Stomach smooth muscle (tissue), 2 donors: Measurements from ENCODE around the gene TECR.

ENCODE experiments used
- H3K27ac ChIP-seq: one replicate; pipeline ENCODE4 v1.7.0; 2013; ENCODE audit warnings: mild to moderate bottlenecking, low read length, inconsistent platforms
- H3K27me3 ChIP-seq, 2 donors: one replicate each; pipeline ENCODE4 v1.7.0; 2013; ENCODE audit warnings: low read length in 2 of 2; ENCODE audit not compliant: insufficient read depth in 2 of 2, control insufficient read depth in 1 of 2
- H3K36me3 ChIP-seq, 2 donors: one replicate each; pipeline ENCODE4 v1.7.0; 2013; ENCODE audit warnings: low read length in 2 of 2; ENCODE audit not compliant: control insufficient read depth in 2 of 2, insufficient read depth in 2 of 2
- H3K4me1 ChIP-seq: one replicate; pipeline ENCODE4 v1.7.0; 2013; ENCODE audit warnings: low read length; ENCODE audit not compliant: control insufficient read depth, insufficient read depth
- H3K4me3 ChIP-seq, 2 donors: one replicate each; pipeline ENCODE4 v1.7.0; 2013; ENCODE audit warnings: low read length in 2 of 2
- H3K9ac ChIP-seq, 2 donors: one replicate each; pipeline ENCODE4 v1.7.0; 2013; ENCODE audit warnings: low read length in 2 of 2, mild to moderate bottlenecking in 1 of 2
- H3K9me3 ChIP-seq, 2 donors: one replicate each; pipeline ENCODE4 v1.7.0; 2013; ENCODE audit warnings: low read length in 2 of 2; ENCODE audit not compliant: control insufficient read depth in 2 of 2
- donor health status: healthy.
- donor health status: Pancreatic carcinoma.

Gene TECR

GRCh38 chr19:14529254-14530004, at the start of gene TECR:
Gene TECR, plus strand, starts transcription at chr19:14529594. Its CDS starts 103 bp downstream, at chr19:14529697.
- H3K36me3 ChIP-seq, result no peaks in the 10 kb centered on the region
- H3K9me3 ChIP-seq, result no peaks in the 10 kb centered on the region
- H3K4me3 ChIP-seq, result peak within 1 kb of the TSS; percentile 96 to 97
- H3K27me3 ChIP-seq, result no peaks in the 10 kb centered on the region
- H3K9ac ChIP-seq, result peak within 1 kb of the TSS; percentile 81 to 82
- peak within 1 kb of the TSS; percentile 76 for H3K27ac ChIP-seq
- H3K4me1 ChIP-seq, result peaks cover 3% of the 10 kb centered on the region

- Histone ChIP-seq H3K9ac (no peak overlapping the region), H3K27me3 (peaks cover 0 to 6% of the 10 kb centered on the region in 2 donors), H3K9me3 (no peaks in the 10 kb centered on the region), H3K4me1 (peaks cover 11% of the 10 kb centered on the region), H3K27ac (no peak overlapping the region), H3K4me3 (no peak overlapping the region), H3K36me3 (peaks cover 10 to 23% of the 10 kb centered on the region in 2 donors)
These were observed 49.3 kb upstream of the TECR start for GRCh38 chr19:14479975-14480699.

GRCh38 chr19:14480700-14481079, 48.7 kb upstream of the TECR start:
- Histone ChIP-seq H3K27me3 (peaks cover 0 to 3% of the 10 kb centered on the region in 2 donors), H3K36me3 (peaks cover 10 to 23% of the 10 kb centered on the region in 2 donors), H3K4me3 (no peak overlapping the region), H3K27ac (no peak overlapping the region), H3K9ac (no peak overlapping the region), H3K9me3 (no peaks in the 10 kb centered on the region), H3K4me1 (peaks cover 6% of the 10 kb centered on the region)

- H3K27me3 ChIP-seq, result no peaks in the 10 kb centered on the region
- H3K9me3 ChIP-seq, result no peaks in the 10 kb centered on the region
- H3K9ac ChIP-seq, result no peak overlapping the region
- H3K36me3 ChIP-seq, result peaks cover 10 to 25% of the 10 kb centered on the region in 2 donors
- no peak overlapping the region for H3K27ac ChIP-seq
- H3K4me3 ChIP-seq, result no peak overlapping the region
- peaks cover under 1% of the 10 kb centered on the region for H3K4me1 ChIP-seq
These were observed 47.0 kb upstream of the TECR start for GRCh38 chr19:14482172-14482941.

GRCh38 chr19:14487370-14488125, 41.8 kb upstream of the TECR start:
- Histone ChIP-seq H3K4me3 (no peak overlapping the region), H3K9ac (no peak overlapping the region), H3K27ac (no peak overlapping the region), H3K9me3 (no peaks in the 10 kb centered on the region), H3K36me3 (peaks cover 6 to 15% of the 10 kb centered on the region in 2 donors), H3K4me1 (no peaks in the 10 kb centered on the region), H3K27me3 (no peaks in the 10 kb centered on the region)

GRCh38 chr19:14492756-14493337, 36.5 kb upstream of the TECR start:
- Histone ChIP-seq H3K9me3 (no peaks in the 10 kb centered on the region), H3K27me3 (no peaks in the 10 kb centered on the region), H3K4me3 (no peak overlapping the region), H3K36me3 (peaks cover 6 to 14% of the 10 kb centered on the region in 2 donors), H3K9ac (no peak overlapping the region), H3K27ac (no peak overlapping the region), H3K4me1 (peaks cover 26% of the 10 kb centered on the region)

GRCh38 chr19:14494411-14494810, 35.0 kb upstream of the TECR start:
- Histone ChIP-seq H3K36me3 (peaks cover 4% of the 10 kb centered on the region in 2 donors), H3K27ac (no peak overlapping the region), H3K9me3 (no peaks in the 10 kb centered on the region), H3K4me1 (peaks cover 26% of the 10 kb centered on the region), H3K27me3 (no peaks in the 10 kb centered on the region), H3K9ac (peak overlapping the region in 1 of 2 donors; percentile 47), H3K4me3 (peak overlapping the region in 1 of 2 donors; percentile 82)

- peaks cover 26% of the 10 kb centered on the region for H3K4me1 ChIP-seq
These were observed 34.3 kb upstream of the TECR start for GRCh38 chr19:14494910-14495671.

GRCh38 chr19:14495672-14496028, 33.7 kb upstream of the TECR start:
- Histone ChIP-seq H3K4me3 (peak overlapping the region; percentile 82 to 90), H3K4me1 (peaks cover 26% of the 10 kb centered on the region), H3K27ac (peak overlapping the region; percentile 31)

More at GRCh38 chr19:14494910-14495671, 34.3 kb upstream of the TECR start:
- Histone ChIP-seq H3K27ac (peak overlapping the region; percentile 31), H3K9ac (peak overlapping the region; percentile 72 to 78), H3K27me3 (no peaks in the 10 kb centered on the region), H3K36me3 (peaks cover 0 to 4% of the 10 kb centered on the region in 2 donors), H3K9me3 (no peaks in the 10 kb centered on the region), H3K4me3 (peak overlapping the region; percentile 82 to 90)

More at GRCh38 chr19:14495672-14496028, 33.7 kb upstream of the TECR start:
- Histone ChIP-seq H3K27me3 (no peaks in the 10 kb centered on the region), H3K9me3 (no peaks in the 10 kb centered on the region), H3K36me3 (peaks cover 0 to 4% of the 10 kb centered on the region in 2 donors), H3K9ac (peak overlapping the region; percentile 72 to 78)
